DMS114 treated with DMSO at 0.1 percent for 48 hours (cell line): ENCODE results near the gene R3HDM1.

Experiments
- DNase-seq: peaks from one replicate; lab custom pipeline; 2025; ENCODE audit not compliant: unreplicated experiment; lab: John Stamatoyannopoulos, UW

The R3HDM1 gene

DNA sequence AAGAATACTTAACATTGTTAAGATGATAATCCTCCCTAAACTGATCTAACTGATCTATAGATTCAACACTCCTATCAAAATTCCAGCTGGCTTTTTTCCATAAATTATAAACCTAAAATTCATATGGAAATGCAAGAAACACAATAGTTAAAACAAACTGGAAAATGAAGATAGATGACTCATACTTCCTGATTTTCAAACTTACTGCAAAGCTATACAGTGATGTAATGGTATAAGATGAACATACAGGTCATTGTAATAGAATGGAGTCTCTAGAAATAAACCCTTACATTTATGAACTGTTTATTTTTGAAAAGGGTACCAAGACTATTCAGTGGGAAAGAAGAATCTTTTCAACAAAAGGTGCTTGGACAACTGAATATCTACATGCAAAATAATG lies 242.6 kb downstream of the R3HDM1 start:
- DNase-seq: no peak
